Hepatocyte (in vitro differentiated cells): ENCODE results near the gene FERD3L. TPM values are rescaled to one million over a fixed set of nuclear protein-coding genes. Genes with fewer than 3 reads are reported as not detected.
A peak's percentile ranks its signal among the peaks of the same experiment; 100 is the strongest.

Experiments used
- DNase-seq: peaks from one replicate; pipeline ENCODE4 v3.0.0-alpha.2; 2016; ENCODE audit warnings: low spot score
- H2AFZ ChIP-seq: fragments of 200-600 bp; sonication (generic); 2 replicates; pipeline ENCODE4 v1.6.0; 2016; ENCODE audit warnings: antibody characterized with exemption, mild to moderate bottlenecking
- H3K27ac ChIP-seq: fragments of 200-600 bp; sonication (generic); 2 replicates; pipeline ENCODE4 v1.5.1; 2016; ENCODE audit warnings: mild to moderate bottlenecking
- H3K27me3 ChIP-seq: fragments of 200-600 bp; sonication (generic); 2 replicates; pipeline ENCODE4 v1.6.1; 2016
- H3K36me3 ChIP-seq: fragments of 200-600 bp; sonication (generic); replicated peaks from 2 replicates; pipeline ENCODE4 v1.5.1; 2016; ENCODE audit warnings: low read depth; ENCODE audit not compliant: insufficient read depth
- H3K4me1 ChIP-seq: fragments of 200-600 bp; sonication (generic); 2 replicates; pipeline ENCODE4 v1.5.1; 2016; ENCODE audit warnings: mild to moderate bottlenecking, moderate library complexity; ENCODE audit not compliant: insufficient read depth
- H3K4me2 ChIP-seq: fragments of 200-600 bp; sonication (generic); 2 replicates; pipeline ENCODE4 v1.6.0; 2016
- H3K4me3 ChIP-seq: fragments of 200-600 bp; sonication (generic); 2 replicates; pipeline ENCODE4 v1.5.1; 2016; ENCODE audit warnings: mild to moderate bottlenecking
- H3K79me2 ChIP-seq: fragments of 200-600 bp; sonication (generic); 2 replicates; pipeline ENCODE4 v1.6.0; 2017; ENCODE audit warnings: mild to moderate bottlenecking
- H3K9me2 ChIP-seq: fragments of 200-600 bp; sonication (generic); replicated peaks from 2 replicates; pipeline ENCODE4 v1.6.0; 2017; ENCODE audit warnings: mild to moderate bottlenecking; ENCODE audit not compliant: insufficient read depth
- H3K9me3 ChIP-seq: fragments of 200-600 bp; sonication (generic); 2 replicates; pipeline ENCODE4 v1.5.1; 2016; ENCODE audit warnings: low read depth, mild to moderate bottlenecking
- H4K20me1 ChIP-seq: fragments of 200-600 bp; sonication (generic); 2 replicates; pipeline ENCODE4 v1.6.0; 2016; ENCODE audit warnings: mild to moderate bottlenecking; ENCODE audit not compliant: insufficient read depth, poor library complexity, severe bottlenecking
- EZH2 ChIP-seq: fragments of 200-600 bp; sonication (generic); IDR thresholded peaks from 2 replicates; pipeline ENCODE4 v1.6.1; 2016; ENCODE audit warnings: antibody characterized with exemption, mild to moderate bottlenecking, borderline replicate concordance
- EZH2phosphoT487 ChIP-seq: fragments of 200-600 bp; sonication (generic); IDR thresholded peaks from one replicate; pipeline ENCODE4 v1.6.1; 2018; ENCODE audit warnings: antibody characterized with exemption, mild to moderate bottlenecking, low read depth, moderate library complexity; ENCODE audit not compliant: unreplicated experiment, severe bottlenecking
- WGBS: methylation state at CpG from one replicate; pipeline ENCODE4 v1.1.6; 2016; ENCODE audit warnings: low lambda C conversion rate; ENCODE audit errors: missing lambda C conversion rate; 5-methylcytosine and 5-hydroxymethylcytosine counted together
- polyA plus RNA-seq: library from polyadenylated mRNA; unstranded; fragments of >200 nt; fragmentation: Nextera tagmentation; extraction: Ambion mirVana; gene quantifications from 2 replicates; pipeline ENCODE4 v1.2.1, GENCODE V29; 2016
- total RNA-seq: library from RNA; depleted of rRNA; stranded (reverse); fragments of >200 nt; gene quantifications from 2 replicates; pipeline ENCODE4 v1.2.3, GENCODE V29; 2014
- TF ChIP-seq, protein P1 (sequence below): fragments of 200-600 bp; sonication (generic); IDR thresholded peaks from 2 replicates; pipeline ENCODE4 v1.5.1; 2016; ENCODE audit warnings: antibody characterized with exemption, mild to moderate bottlenecking; ENCODE audit not compliant: poor library complexity

Gene FERD3L
- total and polyA plus RNA-seq, 2 experiments from 2014 or later = not detected

DNA sequence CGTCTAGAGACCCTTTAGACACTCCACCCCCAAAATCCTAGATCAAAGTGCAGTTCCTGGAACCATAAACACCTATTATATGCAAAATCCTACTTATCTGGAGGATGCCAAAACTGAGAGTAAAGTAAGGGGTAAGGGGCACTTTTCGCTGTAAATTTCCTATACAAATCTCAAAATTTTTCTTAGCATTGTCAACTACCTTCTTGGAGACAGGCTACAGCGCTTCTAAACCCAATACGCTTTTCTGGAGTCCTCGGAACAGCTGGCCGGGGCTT is 38.2 kb downstream of the FERD3L start:
- H3K4me1 ChIP-seq = peaks cover 25% of the 10 kb centered on the region
- H3K9me2 ChIP-seq = no peaks in the 10 kb centered on the region
- no peaks in the 10 kb centered on the region for H3K36me3 ChIP-seq
- peak overlapping the region; percentile 91 for H3K27ac ChIP-seq
- no peak for DNase-seq
- 5% methylated on average over 6 of the region's 6 CpGs for WGBS
- H3K4me3 ChIP-seq = no peak overlapping the region
- peak overlapping the region; percentile 89 for H3K4me2 ChIP-seq
- no peaks in the 10 kb centered on the region for H3K9me3 ChIP-seq
- peaks cover 17% of the 10 kb centered on the region for H3K79me2 ChIP-seq
- no peak for TF ChIP-seq EZH2
- no peak for TF ChIP-seq EZH2phosphoT487
- TF ChIP-seq, protein P1, sequence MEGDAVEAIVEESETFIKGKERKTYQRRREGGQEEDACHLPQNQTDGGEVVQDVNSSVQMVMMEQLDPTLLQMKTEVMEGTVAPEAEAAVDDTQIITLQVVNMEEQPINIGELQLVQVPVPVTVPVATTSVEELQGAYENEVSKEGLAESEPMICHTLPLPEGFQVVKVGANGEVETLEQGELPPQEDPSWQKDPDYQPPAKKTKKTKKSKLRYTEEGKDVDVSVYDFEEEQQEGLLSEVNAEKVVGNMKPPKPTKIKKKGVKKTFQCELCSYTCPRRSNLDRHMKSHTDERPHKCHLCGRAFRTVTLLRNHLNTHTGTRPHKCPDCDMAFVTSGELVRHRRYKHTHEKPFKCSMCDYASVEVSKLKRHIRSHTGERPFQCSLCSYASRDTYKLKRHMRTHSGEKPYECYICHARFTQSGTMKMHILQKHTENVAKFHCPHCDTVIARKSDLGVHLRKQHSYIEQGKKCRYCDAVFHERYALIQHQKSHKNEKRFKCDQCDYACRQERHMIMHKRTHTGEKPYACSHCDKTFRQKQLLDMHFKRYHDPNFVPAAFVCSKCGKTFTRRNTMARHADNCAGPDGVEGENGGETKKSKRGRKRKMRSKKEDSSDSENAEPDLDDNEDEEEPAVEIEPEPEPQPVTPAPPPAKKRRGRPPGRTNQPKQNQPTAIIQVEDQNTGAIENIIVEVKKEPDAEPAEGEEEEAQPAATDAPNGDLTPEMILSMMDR = no peak
- peaks cover 82% of the 10 kb centered on the region for H3K27me3 ChIP-seq
- peak overlapping the region; percentile 59 for H2AFZ ChIP-seq
- no peaks in the 10 kb centered on the region for H4K20me1 ChIP-seq

DNA sequence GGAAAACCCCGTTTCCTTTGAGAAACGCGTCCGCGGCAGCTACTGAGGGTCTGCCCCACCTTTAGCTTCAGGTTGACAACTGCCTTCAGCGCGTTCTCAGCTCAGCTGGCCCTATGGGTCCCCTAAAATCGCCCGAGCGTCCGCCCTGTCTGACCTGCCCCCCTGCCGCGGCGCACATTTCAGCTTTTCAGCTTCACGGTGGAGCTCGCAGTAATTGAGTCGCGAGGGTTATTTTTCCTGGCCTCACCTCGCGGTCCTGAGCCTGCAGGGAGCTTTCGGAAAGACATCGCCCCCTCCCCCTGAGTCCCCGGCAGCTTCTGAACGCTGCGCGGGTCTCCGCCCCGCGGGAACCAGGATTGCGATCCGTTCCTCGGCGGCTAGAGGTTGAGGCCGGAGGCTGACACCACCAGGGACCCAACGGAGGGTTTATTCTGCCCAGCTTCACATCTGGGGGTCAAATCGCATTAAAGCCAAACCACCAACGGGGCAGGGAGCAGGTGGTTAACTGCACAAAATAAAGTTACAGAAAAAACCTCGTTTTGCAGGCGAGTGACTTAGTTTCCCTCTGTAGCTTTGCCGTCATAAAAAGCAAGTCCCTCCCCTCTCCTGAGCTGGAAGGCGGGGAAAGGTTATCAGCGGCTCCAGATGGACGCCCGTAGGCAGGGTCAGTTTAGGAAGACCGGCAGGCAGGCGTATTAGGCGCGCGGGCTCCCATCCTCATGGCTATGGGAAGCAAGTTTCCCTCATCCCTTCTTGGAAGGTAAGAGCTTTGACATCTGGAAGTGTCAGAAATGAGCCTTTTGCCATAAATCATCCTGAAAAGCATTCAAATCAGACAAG is 38.8 kb downstream of the FERD3L start:
- H3K27me3 ChIP-seq = peaks cover 76% of the 10 kb centered on the region
- H3K79me2 ChIP-seq = peaks cover 14% of the 10 kb centered on the region
- H3K4me2 ChIP-seq = peak overlapping the region; percentile 89
- peak overlapping the region; percentile 91 for H3K27ac ChIP-seq
- H3K9me2 ChIP-seq = no peaks in the 10 kb centered on the region
- peak overlapping the region; percentile 24 for H3K4me3 ChIP-seq
- no peaks in the 10 kb centered on the region for H3K36me3 ChIP-seq
- DNase-seq = no peak
- H3K4me1 ChIP-seq = peaks cover 25% of the 10 kb centered on the region
- H3K9me3 ChIP-seq = no peaks in the 10 kb centered on the region
- WGBS = 2% methylated on average over 49 of the region's 49 CpGs
- peak overlapping the region; percentile 70 for H2AFZ ChIP-seq
- TF ChIP-seq, protein P1 = no peak
- TF ChIP-seq EZH2 = peak; percentile 70
- peak; percentile 40 for TF ChIP-seq EZH2phosphoT487
- H4K20me1 ChIP-seq = no peaks in the 10 kb centered on the region

DNA sequence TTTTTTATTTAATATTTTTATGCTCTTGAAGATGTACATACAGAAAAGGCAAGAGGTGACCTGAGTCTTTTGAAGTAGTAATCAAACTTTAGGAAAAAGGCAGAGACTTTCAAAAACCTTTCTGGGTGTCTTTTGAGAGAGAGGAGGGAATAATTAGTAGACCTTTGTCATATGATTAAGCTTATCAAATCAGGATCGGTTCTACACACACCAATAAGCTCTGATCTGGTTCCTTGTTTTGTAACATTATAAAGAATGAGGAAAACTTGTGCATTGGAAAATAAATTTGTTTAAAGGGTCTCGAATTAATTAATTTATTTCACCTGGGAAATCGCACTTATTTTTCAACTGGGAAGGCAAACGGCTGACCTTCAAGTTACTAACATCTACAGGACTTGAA is 39.7 kb downstream of the FERD3L start:
- no peak for DNase-seq
- Histone ChIP-seq H3K9me2 (no peaks in the 10 kb centered on the region), H3K27ac (peak overlapping the region; percentile 91), H2AFZ (peak overlapping the region; percentile 70), H3K4me2 (peak overlapping the region; percentile 89), H4K20me1 (no peaks in the 10 kb centered on the region), H3K36me3 (no peaks in the 10 kb centered on the region), H3K4me3 (peak overlapping the region; percentile 24), H3K27me3 (peaks cover 67% of the 10 kb centered on the region), H3K4me1 (peaks cover 25% of the 10 kb centered on the region), H3K79me2 (peaks cover 12% of the 10 kb centered on the region), H3K9me3 (no peaks in the 10 kb centered on the region)
- TF ChIP-seq EZH2 = no peak
- no peak for TF ChIP-seq EZH2phosphoT487
- TF ChIP-seq, protein P1 = no peak
- WGBS = 33% methylated on average over 4 of the region's 4 CpGs
